Hepatocyte (in vitro differentiated cells): ENCODE measurements around the gene SPHKAP.

Source experiments
- CTCF ChIP-seq: fragments of 200-600 bp; sonication (generic); IDR thresholded peaks from 2 replicates; pipeline ENCODE4 v1.5.1; 2016; ENCODE audit warnings: antibody characterized with exemption, mild to moderate bottlenecking; ENCODE audit not compliant: poor library complexity
- EZH2 ChIP-seq: fragments of 200-600 bp; sonication (generic); IDR thresholded peaks from 2 replicates; pipeline ENCODE4 v1.6.1; 2016; ENCODE audit warnings: antibody characterized with exemption, mild to moderate bottlenecking, borderline replicate concordance
- EZH2phosphoT487 ChIP-seq: fragments of 200-600 bp; sonication (generic); IDR thresholded peaks from one replicate; pipeline ENCODE4 v1.6.1; 2018; ENCODE audit warnings: antibody characterized with exemption, mild to moderate bottlenecking, low read depth, moderate library complexity; ENCODE audit not compliant: unreplicated experiment, severe bottlenecking

- TF ChIP-seq CTCF: no peak
- TF ChIP-seq EZH2phosphoT487: no peak
- no peak for TF ChIP-seq EZH2
Measured at GRCh38 chr2:228094377-228094921, 87.0 kb downstream of the SPHKAP start.
